HL-60 (cell line): ENCODE results near the gene ACP6.
"Not testable (repeated sequence)": the region's sequence is repeated elsewhere in the genome, so short reads cannot be mapped to it uniquely, and the experiment has no call there.

ENCODE experiments used
- DNase-seq, 2 experiments: peaks; one replicate each; pipeline ENCODE4 v3.0.0-alpha.2; 2010 to 2020; ENCODE audit warnings: low read depth in 1 of 2, low spot score in 1 of 2
- H3K27ac ChIP-seq: fragments of 250-450 bp; sonication (Bioruptor Pico); replicated peaks from 2 replicates; pipeline ENCODE4 v1.5.1; 2020; ENCODE audit warnings: mild to moderate bottlenecking, moderate library complexity
- H3K27me3 ChIP-seq: fragments of 250-450 bp; sonication (Bioruptor Pico); 2 replicates; pipeline ENCODE4 v1.5.1; 2021; ENCODE audit warnings: mild to moderate bottlenecking, moderate library complexity; ENCODE audit not compliant: insufficient read depth, poor library complexity, severe bottlenecking
- H3K4me3 ChIP-seq: replicated peaks from 2 replicates; pipeline ENCODE4 v1.5.1; 2011; ENCODE audit warnings: mild to moderate bottlenecking, control low read depth, low read length; ENCODE audit not compliant: insufficient read depth
- GABPA ChIP-seq: IDR thresholded peaks from 2 replicates; pipeline ENCODE4 v1.6.1; 2012; ENCODE audit warnings: low read depth
- POLR2AphosphoS5 ChIP-seq: IDR thresholded peaks from 2 replicates; pipeline ENCODE4 v1.6.1; 2012; ENCODE audit warnings: low read depth
- SPI1 ChIP-seq: IDR thresholded peaks from 2 replicates; pipeline ENCODE4 v1.6.1; 2012; ENCODE audit warnings: low read depth, mild to moderate bottlenecking, borderline replicate concordance
- TF ChIP-seq, protein P1 (sequence below): IDR thresholded peaks from one replicate; pipeline ENCODE4 v1.5.1; 2011; ENCODE audit warnings: low read length, control low read depth, inconsistent platforms; ENCODE audit not compliant: insufficient read depth
- TF ChIP-seq, protein P2 (sequence below): IDR thresholded peaks from 2 replicates; pipeline ENCODE4 v1.6.1; 2012; ENCODE audit warnings: low read depth; ENCODE audit not compliant: insufficient replicate concordance

ACP6 gene

DNA sequence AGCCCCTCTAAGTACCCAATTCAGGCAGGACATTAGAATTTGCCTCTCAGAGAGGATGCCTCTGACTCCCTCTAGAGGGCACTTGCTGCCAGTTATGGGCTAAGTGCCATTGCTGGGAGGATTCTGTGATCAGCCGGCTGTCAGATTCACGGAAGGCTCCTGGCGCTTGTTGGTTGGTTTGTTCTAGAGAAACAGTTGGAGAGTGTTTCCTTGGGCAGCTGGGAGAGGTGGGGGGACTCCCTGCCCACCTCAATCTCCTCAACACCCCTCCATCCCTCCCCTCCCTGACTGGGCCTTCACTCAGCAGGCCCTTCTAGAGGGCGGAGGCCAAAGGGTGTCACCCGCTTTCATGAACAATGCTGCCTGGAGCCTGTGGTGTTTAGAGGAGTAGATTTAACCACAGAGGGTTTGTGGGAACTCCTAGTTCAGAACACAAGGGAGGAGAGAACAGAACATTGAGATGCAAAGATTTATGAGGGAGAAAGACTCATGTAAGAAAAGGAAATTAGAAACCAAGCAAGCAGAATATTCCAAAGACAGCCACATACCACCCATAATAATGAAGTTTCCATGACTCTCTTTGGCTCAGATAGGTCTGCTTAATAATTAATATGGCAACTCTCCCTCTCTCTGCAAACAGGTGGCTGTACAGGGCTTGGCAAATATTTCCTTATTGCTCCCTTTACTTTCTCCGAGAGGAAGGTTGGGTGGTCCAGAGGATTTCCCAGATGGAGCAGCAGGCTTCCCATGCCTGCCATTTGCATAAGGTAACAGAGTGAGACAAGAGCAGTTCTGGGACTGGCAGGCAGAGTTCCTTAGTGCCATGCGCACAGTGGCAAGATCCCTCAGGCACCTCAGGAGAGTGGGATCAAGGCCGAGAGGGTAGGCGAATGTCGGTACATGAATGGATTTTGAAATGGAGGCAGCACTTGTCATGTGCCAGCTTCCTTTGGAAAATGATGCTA lies 30.0 kb upstream of the ACP6 start:
- Histone ChIP-seq H3K4me3 (no peak overlapping the region), H3K27ac (no peak overlapping the region), H3K27me3 (peaks cover 5% of the 10 kb centered on the region)
- TF ChIP-seq, protein P1, sequence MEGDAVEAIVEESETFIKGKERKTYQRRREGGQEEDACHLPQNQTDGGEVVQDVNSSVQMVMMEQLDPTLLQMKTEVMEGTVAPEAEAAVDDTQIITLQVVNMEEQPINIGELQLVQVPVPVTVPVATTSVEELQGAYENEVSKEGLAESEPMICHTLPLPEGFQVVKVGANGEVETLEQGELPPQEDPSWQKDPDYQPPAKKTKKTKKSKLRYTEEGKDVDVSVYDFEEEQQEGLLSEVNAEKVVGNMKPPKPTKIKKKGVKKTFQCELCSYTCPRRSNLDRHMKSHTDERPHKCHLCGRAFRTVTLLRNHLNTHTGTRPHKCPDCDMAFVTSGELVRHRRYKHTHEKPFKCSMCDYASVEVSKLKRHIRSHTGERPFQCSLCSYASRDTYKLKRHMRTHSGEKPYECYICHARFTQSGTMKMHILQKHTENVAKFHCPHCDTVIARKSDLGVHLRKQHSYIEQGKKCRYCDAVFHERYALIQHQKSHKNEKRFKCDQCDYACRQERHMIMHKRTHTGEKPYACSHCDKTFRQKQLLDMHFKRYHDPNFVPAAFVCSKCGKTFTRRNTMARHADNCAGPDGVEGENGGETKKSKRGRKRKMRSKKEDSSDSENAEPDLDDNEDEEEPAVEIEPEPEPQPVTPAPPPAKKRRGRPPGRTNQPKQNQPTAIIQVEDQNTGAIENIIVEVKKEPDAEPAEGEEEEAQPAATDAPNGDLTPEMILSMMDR = peak; percentile 81
- TF ChIP-seq, protein P2, sequence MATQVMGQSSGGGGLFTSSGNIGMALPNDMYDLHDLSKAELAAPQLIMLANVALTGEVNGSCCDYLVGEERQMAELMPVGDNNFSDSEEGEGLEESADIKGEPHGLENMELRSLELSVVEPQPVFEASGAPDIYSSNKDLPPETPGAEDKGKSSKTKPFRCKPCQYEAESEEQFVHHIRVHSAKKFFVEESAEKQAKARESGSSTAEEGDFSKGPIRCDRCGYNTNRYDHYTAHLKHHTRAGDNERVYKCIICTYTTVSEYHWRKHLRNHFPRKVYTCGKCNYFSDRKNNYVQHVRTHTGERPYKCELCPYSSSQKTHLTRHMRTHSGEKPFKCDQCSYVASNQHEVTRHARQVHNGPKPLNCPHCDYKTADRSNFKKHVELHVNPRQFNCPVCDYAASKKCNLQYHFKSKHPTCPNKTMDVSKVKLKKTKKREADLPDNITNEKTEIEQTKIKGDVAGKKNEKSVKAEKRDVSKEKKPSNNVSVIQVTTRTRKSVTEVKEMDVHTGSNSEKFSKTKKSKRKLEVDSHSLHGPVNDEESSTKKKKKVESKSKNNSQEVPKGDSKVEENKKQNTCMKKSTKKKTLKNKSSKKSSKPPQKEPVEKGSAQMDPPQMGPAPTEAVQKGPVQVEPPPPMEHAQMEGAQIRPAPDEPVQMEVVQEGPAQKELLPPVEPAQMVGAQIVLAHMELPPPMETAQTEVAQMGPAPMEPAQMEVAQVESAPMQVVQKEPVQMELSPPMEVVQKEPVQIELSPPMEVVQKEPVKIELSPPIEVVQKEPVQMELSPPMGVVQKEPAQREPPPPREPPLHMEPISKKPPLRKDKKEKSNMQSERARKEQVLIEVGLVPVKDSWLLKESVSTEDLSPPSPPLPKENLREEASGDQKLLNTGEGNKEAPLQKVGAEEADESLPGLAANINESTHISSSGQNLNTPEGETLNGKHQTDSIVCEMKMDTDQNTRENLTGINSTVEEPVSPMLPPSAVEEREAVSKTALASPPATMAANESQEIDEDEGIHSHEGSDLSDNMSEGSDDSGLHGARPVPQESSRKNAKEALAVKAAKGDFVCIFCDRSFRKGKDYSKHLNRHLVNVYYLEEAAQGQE = no peak
- peak in 1 of 2 experiments; percentile 44 for DNase-seq

DNA sequence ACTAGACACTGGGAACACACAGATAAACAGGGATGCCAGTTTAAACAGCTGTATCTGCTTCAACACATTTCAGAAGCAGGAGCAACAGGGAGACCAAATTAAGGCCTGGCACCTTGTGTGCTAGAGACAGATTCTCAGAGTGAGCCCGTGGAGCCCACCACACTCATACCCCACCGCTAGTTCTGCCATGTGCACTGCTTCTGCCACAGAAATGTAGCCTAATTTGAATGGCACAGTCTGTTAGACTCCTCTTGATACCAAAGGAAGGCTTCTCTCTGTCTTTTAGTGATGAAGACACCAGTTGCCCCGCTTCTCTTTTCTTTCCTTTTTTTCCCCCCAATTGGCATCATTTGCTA lies 29.3 kb upstream of the ACP6 start:
- Histone ChIP-seq H3K27ac (no peak overlapping the region), H3K27me3 (peaks cover 5% of the 10 kb centered on the region)
- TF ChIP-seq SPI1 (no peak), POLR2AphosphoS5 (no peak), GABPA (no peak)
- TF ChIP-seq, protein P1 = no peak
- TF ChIP-seq, protein P2 = no peak

DNA sequence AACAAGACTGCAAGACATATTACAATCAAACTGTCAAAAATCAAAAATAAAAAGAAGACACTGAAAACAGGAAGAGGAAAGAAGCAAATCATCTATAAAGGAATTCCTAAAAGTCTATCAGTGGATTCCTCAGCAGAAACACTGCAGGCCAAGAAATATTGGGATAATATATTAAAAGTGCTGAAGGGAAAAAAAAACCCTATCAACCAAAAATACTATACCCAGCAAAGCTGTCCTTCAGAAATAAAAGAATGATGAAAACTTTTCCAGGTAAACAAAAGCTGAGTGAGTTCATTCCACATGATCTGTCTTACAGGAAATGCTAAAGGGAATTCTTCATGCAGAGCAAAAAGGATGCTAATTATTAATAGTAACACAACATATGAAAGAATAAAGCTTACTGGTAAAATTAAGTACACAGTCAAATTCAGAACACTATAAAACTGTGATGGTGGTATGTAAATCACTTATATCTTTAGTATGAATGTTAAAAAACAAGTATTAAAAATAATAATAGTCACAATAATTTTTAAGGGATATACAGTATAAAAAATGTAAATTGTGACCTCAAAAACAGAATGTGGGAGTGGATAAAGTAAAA lies 12.9 kb upstream of the ACP6 start:
- H3K27ac ChIP-seq = no peak overlapping the region
- H3K27me3 ChIP-seq = no peaks in the 10 kb centered on the region
- no peak for TF ChIP-seq SPI1
- no peak for TF ChIP-seq POLR2AphosphoS5
- no peak for DNase-seq
- no peak overlapping the region for H3K4me3 ChIP-seq

More for the DNA sequence above, 29.3 kb upstream of the ACP6 start:
- DNase-seq = no peak
- H3K4me3 ChIP-seq = no peak overlapping the region

DNA sequence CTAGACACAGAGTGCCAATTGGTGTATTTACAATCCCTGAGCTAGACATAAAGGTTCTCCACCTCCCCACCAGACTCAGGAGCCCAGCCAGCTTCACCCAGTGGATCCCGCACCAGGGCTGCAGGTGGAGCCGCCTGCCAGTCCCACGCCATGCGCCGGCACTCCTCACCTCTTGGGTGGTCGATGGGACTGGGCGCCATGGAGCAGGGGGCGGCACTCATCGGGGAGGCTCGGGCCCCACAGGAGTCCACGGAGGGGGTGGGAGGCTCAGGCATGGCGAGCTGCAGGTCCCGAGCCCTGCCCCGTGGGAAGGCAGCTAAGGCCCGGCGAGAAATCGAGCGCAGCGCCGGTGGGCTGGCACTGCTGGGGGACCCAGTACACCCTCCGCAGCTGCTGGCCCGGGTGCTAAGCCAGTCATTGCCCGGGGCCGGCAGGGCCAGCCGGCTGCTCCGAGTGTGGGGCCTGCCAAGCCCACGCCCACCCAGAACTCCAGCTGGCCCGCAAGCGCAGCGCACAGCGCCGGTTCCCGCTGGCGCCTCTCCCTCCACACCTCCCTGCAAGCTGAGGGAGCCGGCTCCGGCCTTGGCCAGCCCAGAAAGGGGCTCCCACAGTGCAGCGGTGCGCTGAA lies 10.4 kb upstream of the ACP6 start:
- not testable (repeated sequence) for H3K4me3 ChIP-seq, H3K27ac ChIP-seq, H3K27me3 ChIP-seq, DNase-seq

- not testable (repeated sequence) for H3K27ac ChIP-seq, H3K4me3 ChIP-seq, H3K27me3 ChIP-seq, DNase-seq
Measured at GRCh38 chr1:147677681-147678080, 7.4 kb upstream of the ACP6 start.
